H1 (cell line): ENCODE results near the gene TRIM71. TPM values are rescaled to one million over a fixed set of nuclear protein-coding genes. Genes with fewer than 3 reads are reported as not detected.
A peak's percentile ranks its signal among the peaks of the same experiment; 100 is the strongest.

Experiments
- CTCF ChIA-PET: fragments of 300-600 bp; sonication (Branson Sonifier 250); formaldehyde crosslinking; loops from one replicate; lab custom pipeline; 2021; ENCODE audit not compliant: partially characterized antibody; lab: Charles Lee
- POLR2A ChIA-PET: fragments of 300-600 bp; sonication (Branson Sonifier 250); formaldehyde crosslinking; loops from one replicate; lab custom pipeline; 2021; ENCODE audit warnings: inconsistent platforms; ENCODE audit not compliant: partially characterized antibody; lab: Charles Lee
- DNase-seq, 2 experiments: peaks; one replicate each; pipeline versions ENCODE4 v3.0.0 to v3.0.0-alpha.2; 2010 to 2022; ENCODE audit warnings: low spot score in 2 of 2, low read depth in 1 of 2, mixed read lengths in 1 of 2
- FAIRE-seq: peaks from 2 replicates; lab custom pipeline; 2011; peaks lifted over from hg19 to GRCh38; lab: Jason Lieb, UNC
- H2AFZ ChIP-seq: 2 replicates; pipeline ENCODE4 v1.8.1; 2012; ENCODE audit warnings: low read length, inconsistent platforms
- H2AK5ac ChIP-seq: 2 replicates; pipeline ENCODE4 v1.6.1; 2013; ENCODE audit warnings: low read depth, low read length
- H2BK120ac ChIP-seq: replicated peaks from 2 replicates; pipeline ENCODE3; 2013; ENCODE audit warnings: low read depth, low read length, inconsistent platforms
- H2BK12ac ChIP-seq: 2 replicates; pipeline ENCODE4 v1.6.1; 2013; ENCODE audit warnings: low read depth, low read length
- H2BK15ac ChIP-seq: 2 replicates; pipeline ENCODE4 v1.6.1; 2013; ENCODE audit warnings: low read length
- H2BK20ac ChIP-seq: 2 replicates; pipeline ENCODE4 v1.6.1; 2013; ENCODE audit warnings: low read length
- H2BK5ac ChIP-seq: 2 replicates; pipeline ENCODE4 v1.6.1; 2013; ENCODE audit warnings: low read depth, low read length
- H3K14ac ChIP-seq: 2 replicates; pipeline ENCODE4 v1.6.1; 2013; ENCODE audit warnings: inconsistent platforms; ENCODE audit not compliant: insufficient read length
- H3K18ac ChIP-seq: 2 replicates; pipeline ENCODE4 v1.6.1; 2013; ENCODE audit warnings: low read length; ENCODE audit errors: extremely low read depth
- H3K23ac ChIP-seq: 2 replicates; pipeline ENCODE4 v1.6.1; 2013; ENCODE audit warnings: inconsistent platforms; ENCODE audit not compliant: insufficient read length
- H3K23me2 ChIP-seq: 2 replicates; pipeline ENCODE4 v1.6.1; 2013; ENCODE audit warnings: low read depth, low read length
- H3K27ac ChIP-seq: 2 replicates; pipeline ENCODE4 v1.6.1; 2011; ENCODE audit warnings: low read depth, low read length, inconsistent platforms
- H3K27me3 ChIP-seq, 4 experiments: replicated peaks in 1 of 4; 1 replicate in 1 of 4; 2 replicates in 3 of 4; pipeline versions ENCODE4 v1.6.1 to v1.8.1; 2011 to 2013; ENCODE audit warnings: low read length in 3 of 4, mild to moderate bottlenecking in 3 of 4, inconsistent platforms in 2 of 4, mixed read lengths in 2 of 4, moderate library complexity in 1 of 4; ENCODE audit not compliant: control insufficient read depth in 3 of 4, insufficient read depth in 3 of 4; ENCODE audit errors: extremely low read depth in 1 of 4
- H3K36me3 ChIP-seq, 4 experiments: 2 replicates each; pipeline versions ENCODE4 v1.6.1 to v1.8.1; 2011 to 2013; ENCODE audit warnings: mild to moderate bottlenecking in 4 of 4, low read length in 3 of 4, moderate library complexity in 2 of 4, control low read depth in 1 of 4, inconsistent platforms in 1 of 4; ENCODE audit not compliant: insufficient read depth in 4 of 4, control insufficient read depth in 2 of 4
- H3K4ac ChIP-seq: replicated peaks from 2 replicates; pipeline ENCODE3; 2013; ENCODE audit warnings: low read length, low read depth, mixed read lengths, inconsistent platforms; ENCODE audit not compliant: insufficient read length
- H3K4me1 ChIP-seq, 4 experiments: replicated peaks in 1 of 4; 1 replicate in 1 of 4; 2 replicates in 3 of 4; pipeline versions ENCODE4 v1.6.1 to v1.8.1; 2011 to 2013; ENCODE audit warnings: low read length in 3 of 4, inconsistent platforms in 2 of 4, mixed read lengths in 1 of 4; ENCODE audit not compliant: insufficient read depth in 4 of 4, control insufficient read depth in 3 of 4
- H3K4me2 ChIP-seq, 2 experiments: 2 replicates each; pipeline versions ENCODE4 v1.6.1 to v1.8.1; 2011 to 2013; ENCODE audit warnings: low read depth in 2 of 2, low read length in 2 of 2, control low read depth in 1 of 2, inconsistent platforms in 1 of 2, mild to moderate bottlenecking in 1 of 2; ENCODE audit not compliant: insufficient read depth in 1 of 2
- H3K4me3 ChIP-seq, 4 experiments: fragments of 200-600, 300-600 bp in 1 of 4; sonication (generic), shearing (Covaris generic), sonication (Bioruptor Twin) in 1 of 4; 2 replicates each; pipeline versions ENCODE4 v1.5.1 to v1.8.1; 2011 to 2016; ENCODE audit warnings: low read length in 4 of 4, low read depth in 3 of 4, control low read depth in 2 of 4, inconsistent platforms in 2 of 4, mild to moderate bottlenecking in 2 of 4, mixed read lengths in 1 of 4, moderate library complexity in 1 of 4; ENCODE audit not compliant: insufficient read depth in 2 of 4; ENCODE audit errors: extremely low read depth in 1 of 4
- H3K56ac ChIP-seq: replicated peaks from 2 replicates; pipeline ENCODE3; 2013; ENCODE audit warnings: low read depth, mild to moderate bottlenecking, mixed read lengths, low read length, inconsistent platforms; ENCODE audit not compliant: insufficient read length
- H3K79me1 ChIP-seq: 2 replicates; pipeline ENCODE4 v1.6.1; 2013; ENCODE audit warnings: low read depth, low read length, control low read depth
- H3K79me2 ChIP-seq, 2 experiments: 2 replicates each; pipeline versions ENCODE4 v1.6.1 to v1.8.1; 2012 to 2013; ENCODE audit warnings: low read length in 2 of 2, mild to moderate bottlenecking in 2 of 2, inconsistent platforms in 1 of 2; ENCODE audit not compliant: insufficient read depth in 2 of 2, control insufficient read depth in 1 of 2
- H3K9ac ChIP-seq, 4 experiments: replicated peaks in 1 of 4; 1 replicate in 1 of 4; 2 replicates in 3 of 4; pipeline versions ENCODE4 v1.6.1 to v1.8.1; 2011 to 2013; ENCODE audit warnings: low read depth in 3 of 4, low read length in 3 of 4, control low read depth in 2 of 4, mild to moderate bottlenecking in 2 of 4, moderate library complexity in 2 of 4, inconsistent platforms in 1 of 4; ENCODE audit errors: extremely low read depth in 1 of 4
- H3K9me3 ChIP-seq, 2 experiments: 2 replicates each; pipeline versions ENCODE4 v1.6.1 to v1.8.1; 2012 to 2013; ENCODE audit warnings: mild to moderate bottlenecking in 2 of 2, moderate library complexity in 2 of 2, control low read depth in 1 of 2, inconsistent platforms in 1 of 2, low read depth in 1 of 2, low read length in 1 of 2, mixed read lengths in 1 of 2; ENCODE audit not compliant: insufficient read depth in 2 of 2
- H4K20me1 ChIP-seq, 2 experiments: replicated peaks in 1 of 2; 2 replicates each; pipeline versions ENCODE3 to v1.8.1; 2011 to 2013; ENCODE audit warnings: inconsistent platforms in 2 of 2, low read length in 2 of 2, mild to moderate bottlenecking in 1 of 2; ENCODE audit not compliant: insufficient read depth in 2 of 2, control insufficient read depth in 1 of 2
- H4K5ac ChIP-seq: 2 replicates; pipeline ENCODE4 v1.6.1; 2013; ENCODE audit warnings: low read length, low read depth, mixed read lengths, inconsistent platforms; ENCODE audit not compliant: insufficient read length
- H4K8ac ChIP-seq: 2 replicates; pipeline ENCODE4 v1.8.0; 2013; ENCODE audit warnings: mild to moderate bottlenecking, moderate library complexity, low read length, inconsistent platforms; ENCODE audit not compliant: insufficient read depth; ENCODE audit errors: extremely low read depth
- H4K91ac ChIP-seq: replicated peaks from 2 replicates; pipeline ENCODE3; 2013; ENCODE audit warnings: low read length, mixed read lengths, inconsistent platforms; ENCODE audit not compliant: insufficient read length
- BCL11A ChIP-seq, 2 experiments: IDR thresholded peaks; one replicate each; pipeline ENCODE4 v1.6.1; 2011; ENCODE audit warnings: low read depth in 2 of 2, low read length in 2 of 2, mild to moderate bottlenecking in 2 of 2
- CBX5 ChIP-seq: fragments of 300-800, 300-1000 bp; sonication (generic); IDR thresholded peaks from 2 replicates; pipeline ENCODE4 v1.7.1; 2016; ENCODE audit warnings: antibody characterized with exemption, low read length, low read depth
- EZH2 ChIP-seq: fragments of 200-600 bp; sonication (generic); IDR thresholded peaks from 2 replicates; pipeline ENCODE4 v1.7.1; 2012; ENCODE audit warnings: low read depth, mild to moderate bottlenecking, moderate library complexity, low read length, inconsistent platforms; ENCODE audit not compliant: severe bottlenecking
- GABPA ChIP-seq: IDR thresholded peaks from 2 replicates; pipeline ENCODE4 v1.6.1; 2011; ENCODE audit warnings: mild to moderate bottlenecking, low read length, moderate library complexity, borderline replicate concordance; ENCODE audit not compliant: insufficient read depth
- HDAC2 ChIP-seq, 2 experiments: fragments of 300-600 bp in 1 of 2; sonication (generic) in 1 of 2; IDR thresholded peaks; 2 replicates each; pipeline ENCODE4 v1.6.1; 2011 to 2012; ENCODE audit warnings: low read depth in 2 of 2, low read length in 2 of 2, mild to moderate bottlenecking in 2 of 2, moderate library complexity in 2 of 2, borderline replicate concordance in 1 of 2, inconsistent platforms in 1 of 2
- JUND ChIP-seq: IDR thresholded peaks from 2 replicates; pipeline ENCODE4 v1.6.1; 2011; ENCODE audit warnings: mild to moderate bottlenecking, improper control_type of control experiment, low read length
- POU5F1 ChIP-seq: IDR thresholded peaks from 2 replicates; pipeline ENCODE4 v1.6.1; 2011; ENCODE audit warnings: low read depth, mild to moderate bottlenecking, low read length, moderate library complexity
- TBP ChIP-seq: IDR thresholded peaks from 2 replicates; pipeline ENCODE4 v1.6.1; 2011; ENCODE audit warnings: low read depth, low read length, improper control_type of control experiment
- WGBS, 2 experiments: shearing (Covaris generic) in 1 of 2; methylation state at CpG; one replicate each; pipeline versions ENCODE4 v1.1.6 to v1.1.7; 2013 to 2015; ENCODE audit warnings: low lambda C conversion rate in 2 of 2, mixed read lengths in 2 of 2, inconsistent platforms in 1 of 2, low coverage in 1 of 2, missing lambda C conversion rate in 1 of 2; ENCODE audit not compliant: insufficient replicate concordance in 2 of 2, insufficient coverage in 1 of 2, insufficient read length in 1 of 2; ENCODE audit errors: extremely low coverage in 1 of 2, missing lambda C conversion rate in 1 of 2; 5-methylcytosine and 5-hydroxymethylcytosine counted together
- polyA plus RNA-seq, 7 experiments: library from polyadenylated mRNA; depleted of rRNA in 3 of 7; stranded (reverse) in 5 of 7; unstranded in 2 of 7; fragments of >200 nt in 5 of 7; fragments of 200-250 nt in 2 of 7; gene quantifications; 1 replicate in 5 of 7; 2 replicates in 1 of 7; 4 replicates in 1 of 7; pipeline versions ENCODE4 v1.2.1 to v1.2.3, GENCODE V29; 2011 to 2013; ENCODE audit warnings: missing spikeins in 2 of 7, mixed read lengths in 2 of 7
- total RNA-seq: library from RNA; stranded (reverse); fragmentation: NEBNext Ultra II Directional; extraction: Animal tissue kit (Norgen Biotek cat#: 25700); gene quantifications from 2 replicates; pipeline ENCODE4 v1.2.1, GENCODE V29; 2021
- TF ChIP-seq, protein P1 (sequence below): IDR thresholded peaks from 2 replicates; pipeline ENCODE4 v1.6.1; 2011; ENCODE audit warnings: low read depth, mild to moderate bottlenecking, low read length; ENCODE audit not compliant: insufficient read depth

TRIM71 gene
- total and polyA plus RNA-seq, 2 of the 8 experiments (the other 6 are each of a cell fraction or from before 2014, with no cell fraction given): 53.7 to 293 TPM

- Histone ChIP-seq H3K14ac (no peak overlapping the region), H4K8ac (no peak overlapping the region; the same call in 1 of the 2 replicates), H2AK5ac (no peak overlapping the region), H3K9me3 (no peaks in the 10 kb centered on the region), H3K79me1 (peaks cover 6% of the 10 kb centered on the region), H3K4ac (no peak overlapping the region), H2BK12ac (no peak overlapping the region), H3K18ac (no peak overlapping the region), H3K4me1 (peaks cover 25 to 59% (median 50%) of the 10 kb centered on the region in 4 experiments), H2BK20ac (no peak overlapping the region), H3K4me3 (no peak overlapping the region), H3K23ac (no peak overlapping the region), H2BK15ac (no peak overlapping the region), H2BK5ac (no peak overlapping the region), H4K5ac (no peak overlapping the region), H4K91ac (no peak overlapping the region), H3K36me3 (peaks cover 0 to 49% (median 2%) of the 10 kb centered on the region in 4 experiments; a peak in 4 of 8 replicates), H2AFZ (no peak overlapping the region), H2BK120ac (no peak overlapping the region), H3K56ac (no peak overlapping the region), H3K79me2 (peaks cover 90 to 99% of the 10 kb centered on the region in 2 experiments), H3K4me2 (peak overlapping the region; percentile 17 to 98), H3K9ac (no peak overlapping the region), H4K20me1 (peaks cover 59 to 68% of the 10 kb centered on the region in 2 experiments), H3K27ac (no peak overlapping the region), H3K23me2 (no peaks in the 10 kb centered on the region), H3K27me3 (no peaks in the 10 kb centered on the region; a peak in 1 of 7 replicates)
- ChIA-PET CTCF (interaction anchor here (0.7 to 3.8 kb wide), 5 partner anchors 12 to 76 kb away, joined by 3 to 12 read pairs (median 7); no protein-coding TSS in a partner anchor), POLR2A (interaction anchor here (1.4 to 6.7 kb wide), 8 partner anchors 11 to 81 kb away, joined by 3 to 104 read pairs (median 8); no protein-coding TSS in a partner anchor)
- FAIRE-seq (no peak), DNase-seq (no peak)
- TF ChIP-seq CBX5 (no peak), HDAC2 (IDR thresholded peaks at IDR 0.05; ENCODE audit: borderline replicate concordance in 1 of 2, low read depth in 2 of 2, low read length in 2 of 2) (no peak), JUND (no peak), GABPA (no peak), BCL11A (IDR thresholded peaks at IDR 0.05; ENCODE audit: low read depth in 2 of 2, low read length in 2 of 2) (no peak), POU5F1 (no peak), TBP (no peak), EZH2 (no peak)
- TF ChIP-seq, protein P1, sequence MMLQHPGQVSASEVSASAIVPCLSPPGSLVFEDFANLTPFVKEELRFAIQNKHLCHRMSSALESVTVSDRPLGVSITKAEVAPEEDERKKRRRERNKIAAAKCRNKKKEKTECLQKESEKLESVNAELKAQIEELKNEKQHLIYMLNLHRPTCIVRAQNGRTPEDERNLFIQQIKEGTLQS: no peak
- 91% methylated on average over 6 of the region's 6 CpGs; no CpG with 5 or more reads in 1 of the 2 experiments for WGBS, 2 experiments
These were observed 40.1 kb downstream of the TRIM71 start for GRCh38 chr3:32857921-32858320.
